GM21529 (cell line): Measurements from ENCODE around the gene RELT.
"Not testable (repeated sequence)": the region's sequence is repeated elsewhere in the genome, so short reads cannot be mapped to it uniquely, and the experiment has no call there.

Experiments used
- ATAC-seq: cut with Tn5 transposase; IDR thresholded peaks from one replicate; pipeline ENCODE4 v1.9.1; 2021; ENCODE audit not compliant: unreplicated experiment

The RELT gene

DNA sequence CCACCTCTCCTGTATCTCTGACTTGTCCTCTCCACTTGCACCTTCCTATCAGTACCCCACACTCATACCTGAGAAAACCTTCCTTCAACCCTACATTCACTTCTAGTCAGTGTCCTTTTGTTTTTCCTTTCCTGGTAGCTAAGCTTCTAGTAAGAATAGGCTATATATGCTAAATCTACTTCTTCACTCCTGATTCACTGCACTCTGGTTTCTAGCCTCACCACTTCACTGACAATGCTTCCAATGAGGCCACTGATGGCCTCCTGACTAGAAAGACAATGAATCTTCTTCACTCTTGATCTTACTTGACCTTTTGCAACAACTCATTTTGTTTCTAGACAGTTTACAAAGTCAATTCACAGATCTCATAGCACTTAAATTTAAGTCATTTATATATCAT, 52.0 kb downstream of the RELT start:
- no peak for ATAC-seq

DNA sequence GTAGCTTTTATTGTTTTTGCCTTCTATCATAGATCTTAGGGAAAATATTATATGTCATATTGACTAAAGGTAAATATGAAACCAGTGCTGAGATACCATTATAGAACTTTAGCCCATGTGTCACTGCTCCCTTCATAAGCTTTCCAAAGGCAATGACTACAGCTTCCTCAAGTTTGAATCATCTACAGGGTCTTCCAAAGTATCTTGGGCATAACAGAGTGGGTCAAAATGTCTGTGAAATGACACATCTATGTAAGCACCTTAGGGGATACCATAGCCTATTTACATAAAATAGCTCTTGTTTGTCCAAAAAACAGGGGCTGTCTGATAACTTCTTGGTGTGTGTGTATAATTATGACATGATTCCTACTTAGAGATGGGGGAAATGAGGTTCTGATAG, 52.5 kb downstream of the RELT start:
- ATAC-seq = no peak

GRCh38 chr11:73429121-73429750, 53.0 kb downstream of the RELT start:
- ATAC-seq = no peak

DNA sequence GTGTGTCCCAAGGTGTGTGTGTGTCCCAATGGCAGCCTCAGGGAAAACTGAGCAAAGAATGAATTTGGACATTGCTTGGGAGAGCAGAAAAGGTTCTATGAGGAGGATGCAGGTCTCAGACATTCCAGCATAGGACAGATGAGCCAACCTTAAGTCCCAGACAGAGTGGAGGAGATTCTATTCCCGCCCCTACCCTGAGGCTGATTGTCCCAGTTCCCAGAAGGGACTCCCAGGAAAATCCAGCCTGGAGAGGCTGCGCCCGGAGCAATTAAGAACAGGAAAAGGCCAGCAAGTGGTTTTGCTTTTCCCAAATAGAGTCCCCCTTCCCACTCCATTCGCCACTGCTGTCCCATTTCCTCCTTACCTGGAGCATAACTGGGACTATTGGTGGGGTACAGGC, 54.1 kb downstream of the RELT start:
- ATAC-seq = no peak

DNA sequence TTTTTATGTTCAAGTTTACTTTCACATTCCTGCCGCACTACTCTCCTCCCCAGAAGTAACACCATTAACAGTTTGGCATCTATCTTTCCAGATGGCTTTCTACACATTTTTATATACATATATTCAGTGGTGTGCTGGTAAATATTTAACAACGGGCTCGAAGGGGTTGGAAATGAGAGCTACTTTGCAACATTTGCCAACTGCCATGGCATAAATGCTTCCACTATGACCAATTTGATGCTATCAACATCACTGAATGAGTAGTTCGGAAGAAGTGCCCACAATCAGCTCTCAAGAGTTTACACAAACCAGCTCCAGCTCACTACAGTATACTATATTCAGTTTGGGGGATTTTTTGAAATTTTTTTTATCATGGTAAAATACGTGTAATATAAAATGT, 55.2 kb downstream of the RELT start:
- no peak for ATAC-seq

DNA sequence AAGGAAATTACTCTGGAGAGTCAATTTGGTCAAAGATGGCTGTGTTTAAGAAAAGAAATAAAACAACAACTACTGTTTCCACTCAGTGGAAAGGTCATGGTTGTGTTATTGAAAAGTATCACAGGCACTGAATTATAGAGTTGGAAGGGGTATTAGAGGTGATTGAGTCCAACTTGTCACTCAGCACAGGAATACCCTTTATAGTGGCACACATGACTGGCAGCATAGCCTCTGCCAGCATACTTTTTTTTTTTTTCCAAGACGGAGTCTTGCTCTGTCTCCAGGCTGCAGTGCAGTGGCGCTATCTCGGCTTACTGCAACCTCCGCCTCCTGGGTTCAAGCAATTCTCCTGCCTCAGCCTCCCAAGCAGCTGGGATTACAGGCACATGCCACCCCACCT, 60.7 kb downstream of the RELT start:
- not testable (repeated sequence) for ATAC-seq

DNA sequence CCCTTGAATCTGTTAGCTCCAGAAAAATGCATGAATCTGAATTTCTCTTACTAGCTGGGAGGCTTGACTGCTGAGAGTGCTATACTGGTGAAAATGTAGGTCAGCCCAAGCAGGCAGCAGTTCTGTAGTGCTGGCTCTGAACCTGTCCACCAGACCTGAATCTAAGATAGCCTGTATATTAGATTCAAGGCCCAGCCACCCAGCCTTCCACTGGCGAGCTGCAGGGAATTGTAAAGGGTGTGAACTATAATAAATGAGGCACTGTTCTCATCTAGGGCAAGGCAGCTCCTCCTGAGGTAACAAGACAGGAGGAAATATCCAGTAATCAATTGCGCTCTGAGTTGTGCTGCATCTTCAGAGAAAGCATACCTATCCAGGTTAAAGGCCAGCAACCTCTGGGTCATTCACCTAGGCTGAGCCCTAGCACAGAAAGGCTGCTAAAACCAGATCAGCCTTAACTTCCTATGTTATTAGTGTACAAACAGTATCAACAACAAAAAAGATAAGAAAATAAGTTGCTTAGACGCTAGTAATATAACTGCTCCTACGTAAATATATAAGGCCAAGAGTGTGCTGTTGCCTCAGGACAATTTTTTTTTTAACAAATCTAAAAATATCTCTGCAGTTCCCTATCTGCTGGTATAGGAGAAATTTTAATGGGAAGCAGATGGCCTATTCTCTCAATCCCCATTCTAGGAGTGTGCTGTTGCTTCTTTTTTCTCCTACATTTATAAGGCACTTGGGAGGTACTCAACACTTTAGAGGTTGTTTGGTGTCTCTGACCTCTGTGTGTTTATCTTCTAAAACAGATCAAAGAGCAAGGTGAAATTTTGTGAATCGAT, 63.0 kb downstream of the RELT start:
- no peak for ATAC-seq

- no peak for ATAC-seq
These were observed 69.8 kb downstream of the RELT start for GRCh38 chr11:73445980-73446379.

- no peak for ATAC-seq
These were observed 70.6 kb downstream of the RELT start for GRCh38 chr11:73446766-73447165.
